HepG2 (cell line): ENCODE results near the gene PRKCI. TPM values are rescaled to one million over a fixed set of nuclear protein-coding genes. Genes with fewer than 3 reads are reported as not detected.

Experiments used
- HOXA9 ChIP-seq: sonication (generic); formaldehyde crosslinking; IDR thresholded peaks from 2 replicates; pipeline ENCODE4 v1.8.1; 2022; ENCODE audit warnings: missing genetic modification reagents, mild to moderate bottlenecking, moderate library complexity, borderline replicate concordance
- MED13 ChIP-seq: sonication (generic); formaldehyde crosslinking; IDR thresholded peaks from 2 replicates; pipeline ENCODE4 v1.5.0; 2020; ENCODE audit warnings: missing genetic modification reagents
- RAD21 ChIP-seq: fragments of 450-650 bp; formaldehyde crosslinking; IDR thresholded peaks from 2 replicates; pipeline ENCODE4 v1.5.0; 2020; ENCODE audit warnings: mild to moderate bottlenecking
- YEATS2 ChIP-seq: sonication (generic); formaldehyde crosslinking; IDR thresholded peaks from 2 replicates; pipeline ENCODE4 v1.4.0; 2020; ENCODE audit warnings: missing genetic modification reagents, borderline replicate concordance
- YEATS4 ChIP-seq: sonication (generic); formaldehyde crosslinking; IDR thresholded peaks from 2 replicates; pipeline ENCODE4 v1.4.0; 2020; ENCODE audit warnings: missing genetic modification reagents, borderline replicate concordance
- ZNF841 ChIP-seq: sonication (generic); formaldehyde crosslinking; IDR thresholded peaks from 2 replicates; pipeline ENCODE4 v1.8.1; 2023; ENCODE audit warnings: missing genetic modification reagents, borderline replicate concordance
- polyA plus RNA-seq, 8 experiments: library from polyadenylated mRNA; depleted of rRNA in 3 of 8; stranded (reverse) in 7 of 8; unstranded in 1 of 8; fragments of >200 nt; fragmentation: Illumina TruSeq in 4 of 8; extraction: Trizol in 4 of 8; gene quantifications; 2 replicates each; pipeline versions ENCODE4 v1.2.1 to v1.2.3, GENCODE V29; 2011 to 2016; ENCODE audit warnings: low read depth in 4 of 8, missing spikeins in 1 of 8, mixed read lengths in 1 of 8; ENCODE audit not compliant: insufficient read depth in 1 of 8
- total RNA-seq, 5 experiments: library from RNA; depleted of rRNA; stranded (reverse); fragments of >200 nt; fragmentation: Illumina TruSeq; extraction: Trizol; gene quantifications; 2 replicates each; pipeline ENCODE4 v1.2.3, GENCODE V29; 2016; ENCODE audit warnings: low read depth in 1 of 5
- TF ChIP-seq, protein P1 (sequence below): sonication (generic); formaldehyde crosslinking; IDR thresholded peaks from one replicate; pipeline ENCODE4 v1.5.1; 2020; ENCODE audit warnings: mild to moderate bottlenecking, missing genetic modification reagents; ENCODE audit errors: not compliant biosample characterization
- TF ChIP-seq, protein P2 (sequence below): sonication (generic); formaldehyde crosslinking; conservative IDR thresholded peaks from 2 replicates; pipeline ENCODE4 v1.4.0; 2020; ENCODE audit warnings: missing genetic modification reagents
- TF ChIP-seq, protein P3 (sequence below): sonication (generic); formaldehyde crosslinking; IDR thresholded peaks from 2 replicates; pipeline ENCODE4 v1.4.0; 2020; ENCODE audit warnings: mild to moderate bottlenecking, missing genetic modification reagents
- TF ChIP-seq, protein P4 (sequence below): sonication (generic); formaldehyde crosslinking; IDR thresholded peaks from 2 replicates; pipeline ENCODE4 v1.8.1; 2023; ENCODE audit warnings: mild to moderate bottlenecking, inconsistent platforms, moderate library complexity, missing genetic modification reagents, borderline replicate concordance
- TF ChIP-seq, protein P5 (sequence below), 2 experiments: sonication (generic) in 1 of 2; formaldehyde crosslinking in 1 of 2; IDR thresholded peaks; 2 replicates each; pipeline versions ENCODE4 v1.5.1 to v1.6.1; 2011 to 2020; ENCODE audit warnings: borderline replicate concordance in 1 of 2, low read depth in 1 of 2, low read length in 1 of 2, mild to moderate bottlenecking in 1 of 2, missing genetic modification reagents in 1 of 2, moderate library complexity in 1 of 2
- TF ChIP-seq, protein P6 (sequence below): IDR thresholded peaks from 2 replicates; pipeline ENCODE4 v1.6.1; 2016; ENCODE audit warnings: control low read depth

Gene PRKCI
- total and polyA plus RNA-seq, 2 of the 13 experiments (the other 11 are each of a cell fraction or from before 2014, with no cell fraction given) = 17.2 to 30.4 TPM

DNA sequence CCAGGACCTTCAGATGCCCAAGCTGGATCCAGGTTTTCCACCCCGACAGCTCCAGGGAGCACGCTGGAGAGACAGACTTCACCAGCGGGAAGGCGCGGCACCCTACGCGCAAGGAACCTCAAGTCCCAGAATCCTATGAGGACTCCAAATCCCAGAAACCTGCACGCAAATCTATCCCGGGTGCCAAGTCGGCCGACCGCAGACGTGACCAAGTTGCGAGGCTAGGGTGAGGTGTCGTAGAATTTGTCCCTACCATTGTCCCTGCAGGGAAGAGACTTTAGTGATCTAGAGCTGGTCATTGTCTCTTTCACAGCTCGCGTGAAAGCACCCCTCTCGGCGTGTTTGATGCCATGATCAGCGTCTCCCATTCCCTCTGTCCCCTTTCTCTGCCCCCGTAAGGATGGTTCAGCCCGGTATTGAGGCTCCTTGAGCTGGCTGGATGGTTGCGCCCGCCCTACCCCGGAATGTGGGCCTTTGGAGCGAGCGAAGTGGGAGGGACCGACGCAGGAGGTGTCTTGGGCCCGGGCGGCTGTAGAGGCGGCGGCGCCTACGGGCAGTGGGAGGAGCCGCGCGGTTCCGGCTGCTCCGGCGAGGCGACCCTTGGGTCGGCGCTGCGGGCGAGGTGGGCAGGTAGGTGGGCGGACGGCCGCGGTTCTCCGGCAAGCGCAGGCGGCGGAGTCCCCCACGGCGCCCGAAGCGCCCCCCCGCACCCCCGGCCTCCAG is at the start of gene PRKCI (continued):
- TF ChIP-seq, protein P1, sequence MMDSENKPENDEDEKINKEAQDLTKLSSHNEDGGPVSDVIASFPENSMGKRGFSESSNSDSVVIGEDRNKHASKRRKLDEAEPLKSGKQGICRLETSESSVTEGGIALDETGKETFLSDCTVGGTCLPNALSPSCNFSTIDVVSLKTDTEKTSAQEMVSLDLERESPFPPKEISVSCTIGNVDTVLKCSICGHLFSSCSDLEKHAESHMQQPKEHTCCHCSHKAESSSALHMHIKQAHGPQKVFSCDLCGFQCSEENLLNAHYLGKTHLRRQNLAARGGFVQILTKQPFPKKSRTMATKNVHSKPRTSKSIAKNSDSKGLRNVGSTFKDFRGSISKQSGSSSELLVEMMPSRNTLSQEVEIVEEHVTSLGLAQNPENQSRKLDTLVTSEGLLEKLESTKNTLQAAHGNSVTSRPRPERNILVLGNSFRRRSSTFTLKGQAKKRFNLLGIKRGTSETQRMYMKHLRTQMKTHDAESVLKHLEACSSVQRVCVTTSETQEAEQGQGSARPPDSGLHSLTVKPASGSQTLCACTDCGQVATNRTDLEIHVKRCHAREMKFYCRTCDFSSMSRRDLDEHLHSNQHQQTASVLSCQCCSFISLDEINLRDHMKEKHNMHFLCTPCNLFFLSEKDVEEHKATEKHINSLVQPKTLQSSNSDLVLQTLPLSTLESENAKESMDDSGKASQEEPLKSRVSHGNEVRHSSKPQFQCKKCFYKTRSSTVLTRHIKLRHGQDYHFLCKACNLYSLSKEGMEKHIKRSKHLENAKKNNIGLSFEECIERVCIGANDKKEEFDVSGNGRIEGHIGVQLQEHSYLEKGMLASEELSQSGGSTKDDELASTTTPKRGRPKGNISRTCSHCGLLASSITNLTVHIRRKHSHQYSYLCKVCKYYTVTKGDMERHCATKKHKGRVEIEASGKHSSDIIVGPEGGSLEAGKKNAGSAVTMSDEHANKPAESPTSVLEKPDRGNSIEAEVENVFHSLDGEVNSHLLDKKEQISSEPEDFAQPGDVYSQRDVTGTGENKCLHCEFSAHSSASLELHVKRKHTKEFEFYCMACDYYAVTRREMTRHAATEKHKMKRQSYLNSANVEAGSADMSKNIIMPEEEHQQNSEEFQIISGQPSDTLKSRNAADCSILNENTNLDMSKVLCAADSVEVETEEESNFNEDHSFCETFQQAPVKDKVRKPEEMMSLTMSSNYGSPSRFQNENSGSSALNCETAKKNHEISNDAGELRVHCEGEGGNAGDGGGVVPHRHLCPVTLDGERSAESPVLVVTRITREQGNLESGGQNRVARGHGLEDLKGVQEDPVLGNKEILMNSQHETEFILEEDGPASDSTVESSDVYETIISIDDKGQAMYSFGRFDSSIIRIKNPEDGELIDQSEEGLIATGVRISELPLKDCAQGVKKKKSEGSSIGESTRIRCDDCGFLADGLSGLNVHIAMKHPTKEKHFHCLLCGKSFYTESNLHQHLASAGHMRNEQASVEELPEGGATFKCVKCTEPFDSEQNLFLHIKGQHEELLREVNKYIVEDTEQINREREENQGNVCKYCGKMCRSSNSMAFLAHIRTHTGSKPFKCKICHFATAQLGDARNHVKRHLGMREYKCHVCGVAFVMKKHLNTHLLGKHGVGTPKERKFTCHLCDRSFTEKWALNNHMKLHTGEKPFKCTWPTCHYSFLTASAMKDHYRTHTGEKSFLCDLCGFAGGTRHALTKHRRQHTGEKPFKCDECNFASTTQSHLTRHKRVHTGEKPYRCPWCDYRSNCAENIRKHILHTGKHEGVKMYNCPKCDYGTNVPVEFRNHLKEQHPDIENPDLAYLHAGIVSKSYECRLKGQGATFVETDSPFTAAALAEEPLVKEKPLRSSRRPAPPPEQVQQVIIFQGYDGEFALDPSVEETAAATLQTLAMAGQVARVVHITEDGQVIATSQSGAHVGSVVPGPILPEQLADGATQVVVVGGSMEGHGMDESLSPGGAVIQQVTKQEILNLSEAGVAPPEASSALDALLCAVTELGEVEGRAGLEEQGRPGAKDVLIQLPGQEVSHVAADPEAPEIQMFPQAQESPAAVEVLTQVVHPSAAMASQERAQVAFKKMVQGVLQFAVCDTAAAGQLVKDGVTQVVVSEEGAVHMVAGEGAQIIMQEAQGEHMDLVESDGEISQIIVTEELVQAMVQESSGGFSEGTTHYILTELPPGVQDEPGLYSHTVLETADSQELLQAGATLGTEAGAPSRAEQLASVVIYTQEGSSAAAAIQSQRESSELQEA = no peak
- TF ChIP-seq YEATS4 (CRISPR knock-in tag) = no peak
- no peak for TF ChIP-seq MED13
- no peak for TF ChIP-seq ZNF841
- TF ChIP-seq RAD21 (CRISPR knock-in tag) = peak; percentile 18; the same call in 1 of the 2 replicates
- TF ChIP-seq, protein P2, sequence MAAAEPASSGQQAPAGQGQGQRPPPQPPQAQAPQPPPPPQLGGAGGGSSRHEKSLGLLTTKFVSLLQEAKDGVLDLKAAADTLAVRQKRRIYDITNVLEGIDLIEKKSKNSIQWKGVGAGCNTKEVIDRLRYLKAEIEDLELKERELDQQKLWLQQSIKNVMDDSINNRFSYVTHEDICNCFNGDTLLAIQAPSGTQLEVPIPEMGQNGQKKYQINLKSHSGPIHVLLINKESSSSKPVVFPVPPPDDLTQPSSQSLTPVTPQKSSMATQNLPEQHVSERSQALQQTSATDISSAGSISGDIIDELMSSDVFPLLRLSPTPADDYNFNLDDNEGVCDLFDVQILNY (CRISPR knock-in tag) = no peak; the same call in 1 of the 2 replicates
- TF ChIP-seq, protein P3, sequence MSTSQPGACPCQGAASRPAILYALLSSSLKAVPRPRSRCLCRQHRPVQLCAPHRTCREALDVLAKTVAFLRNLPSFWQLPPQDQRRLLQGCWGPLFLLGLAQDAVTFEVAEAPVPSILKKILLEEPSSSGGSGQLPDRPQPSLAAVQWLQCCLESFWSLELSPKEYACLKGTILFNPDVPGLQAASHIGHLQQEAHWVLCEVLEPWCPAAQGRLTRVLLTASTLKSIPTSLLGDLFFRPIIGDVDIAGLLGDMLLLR (CRISPR knock-in tag) = 0 out of 2 replicates have a peak, but pooled peaks have one; percentile 14
- TF ChIP-seq, protein P4, sequence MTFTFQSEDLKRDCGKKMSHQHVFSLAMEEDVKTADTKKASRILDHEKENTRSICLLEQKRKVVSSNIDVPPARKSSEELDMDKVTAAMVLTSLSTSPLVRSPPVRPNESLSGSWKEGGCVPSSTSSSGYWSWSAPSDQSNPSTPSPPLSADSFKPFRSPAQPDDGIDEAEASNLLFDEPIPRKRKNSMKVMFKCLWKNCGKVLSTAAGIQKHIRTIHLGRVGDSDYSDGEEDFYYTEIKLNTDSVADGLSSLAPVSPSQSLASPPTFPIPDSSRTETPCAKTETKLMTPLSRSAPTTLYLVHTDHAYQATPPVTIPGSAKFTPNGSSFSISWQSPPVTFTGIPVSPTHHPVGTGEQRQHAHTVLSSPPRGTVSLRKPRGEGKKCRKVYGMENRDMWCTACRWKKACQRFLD (CRISPR knock-in tag) = no peak
- TF ChIP-seq, protein P5, sequence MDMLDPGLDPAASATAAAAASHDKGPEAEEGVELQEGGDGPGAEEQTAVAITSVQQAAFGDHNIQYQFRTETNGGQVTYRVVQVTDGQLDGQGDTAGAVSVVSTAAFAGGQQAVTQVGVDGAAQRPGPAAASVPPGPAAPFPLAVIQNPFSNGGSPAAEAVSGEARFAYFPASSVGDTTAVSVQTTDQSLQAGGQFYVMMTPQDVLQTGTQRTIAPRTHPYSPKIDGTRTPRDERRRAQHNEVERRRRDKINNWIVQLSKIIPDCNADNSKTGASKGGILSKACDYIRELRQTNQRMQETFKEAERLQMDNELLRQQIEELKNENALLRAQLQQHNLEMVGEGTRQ (IDR thresholded peaks at IDR 0.05; ENCODE audit: low read depth, low read length) = no peak
- TF ChIP-seq, protein P5 (CRISPR knock-in tag; IDR thresholded peaks at IDR 0.05; ENCODE audit: borderline replicate concordance) = no peak; the same call in 1 of the 2 replicates
- TF ChIP-seq, protein P6, sequence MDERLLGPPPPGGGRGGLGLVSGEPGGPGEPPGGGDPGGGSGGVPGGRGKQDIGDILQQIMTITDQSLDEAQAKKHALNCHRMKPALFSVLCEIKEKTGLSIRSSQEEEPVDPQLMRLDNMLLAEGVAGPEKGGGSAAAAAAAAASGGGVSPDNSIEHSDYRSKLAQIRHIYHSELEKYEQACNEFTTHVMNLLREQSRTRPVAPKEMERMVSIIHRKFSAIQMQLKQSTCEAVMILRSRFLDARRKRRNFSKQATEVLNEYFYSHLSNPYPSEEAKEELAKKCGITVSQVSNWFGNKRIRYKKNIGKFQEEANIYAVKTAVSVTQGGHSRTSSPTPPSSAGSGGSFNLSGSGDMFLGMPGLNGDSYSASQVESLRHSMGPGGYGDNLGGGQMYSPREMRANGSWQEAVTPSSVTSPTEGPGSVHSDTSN (CRISPR knock-in tag) = no peak
- TF ChIP-seq HOXA9 (CRISPR knock-in tag) = no peak
- 0 out of 2 replicates have a peak, but pooled peaks have one; percentile 35 for TF ChIP-seq YEATS2
